NCI-H1092 treated with DMSO at 0.1 percent for 48 hours (cell line): ENCODE results near the gene TRPC4AP.
"Not testable (repeated sequence)": the region's sequence is repeated elsewhere in the genome, so short reads cannot be mapped to it uniquely, and the experiment has no call there.

Experiments used
- DNase-seq: peaks from one replicate; lab custom pipeline; 2025; lab: John Stamatoyannopoulos, UW

Gene TRPC4AP

DNA sequence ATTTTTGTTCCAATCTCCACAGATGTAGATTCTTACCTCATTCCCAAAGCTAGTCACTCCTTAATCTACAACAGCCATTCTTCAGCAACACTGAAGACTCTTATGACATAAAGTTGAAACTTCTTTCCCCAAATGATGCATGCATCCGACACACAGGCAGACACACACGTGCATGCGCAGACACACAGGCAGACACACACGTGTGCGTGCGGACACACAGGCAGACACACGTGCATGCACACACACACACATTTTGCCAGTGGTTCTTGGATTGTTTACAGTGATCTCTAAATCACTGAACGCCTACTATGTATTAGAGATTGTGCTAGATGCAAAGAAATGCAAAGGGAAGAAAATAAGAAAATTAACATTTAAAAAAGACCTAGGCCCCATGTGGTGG lies 9.0 kb upstream of the TRPC4AP start:
- DNase-seq = no peak

DNA sequence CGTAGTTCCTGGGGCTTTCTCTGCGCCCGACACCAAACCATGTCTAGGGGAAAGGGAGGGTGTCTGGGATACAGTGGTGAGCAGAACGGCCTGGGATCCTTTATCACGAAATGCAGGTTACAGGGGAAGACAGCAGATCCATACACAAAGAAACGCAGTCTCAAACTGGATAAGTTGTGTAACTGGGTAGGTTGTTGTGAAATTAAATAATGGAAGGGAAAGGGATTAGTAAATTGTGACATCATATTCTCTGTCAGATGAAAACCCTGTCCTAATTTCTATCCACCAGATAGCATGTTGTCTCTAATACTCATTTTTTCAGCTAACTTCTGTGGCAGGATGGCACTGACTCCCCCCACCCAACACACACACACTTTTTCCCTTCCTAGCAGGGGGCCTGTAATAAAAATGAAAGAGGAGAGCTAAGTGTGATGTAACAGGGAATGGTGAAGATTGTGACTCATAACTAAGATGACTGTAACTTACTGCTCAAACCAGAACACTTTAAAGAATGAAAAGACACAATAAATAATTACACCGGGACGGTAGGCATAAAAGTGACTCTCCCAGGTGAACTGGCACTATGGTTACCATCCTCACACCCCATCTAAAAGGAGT lies 769 bp upstream of the TRPC4AP start:
- no peak for DNase-seq

DNA sequence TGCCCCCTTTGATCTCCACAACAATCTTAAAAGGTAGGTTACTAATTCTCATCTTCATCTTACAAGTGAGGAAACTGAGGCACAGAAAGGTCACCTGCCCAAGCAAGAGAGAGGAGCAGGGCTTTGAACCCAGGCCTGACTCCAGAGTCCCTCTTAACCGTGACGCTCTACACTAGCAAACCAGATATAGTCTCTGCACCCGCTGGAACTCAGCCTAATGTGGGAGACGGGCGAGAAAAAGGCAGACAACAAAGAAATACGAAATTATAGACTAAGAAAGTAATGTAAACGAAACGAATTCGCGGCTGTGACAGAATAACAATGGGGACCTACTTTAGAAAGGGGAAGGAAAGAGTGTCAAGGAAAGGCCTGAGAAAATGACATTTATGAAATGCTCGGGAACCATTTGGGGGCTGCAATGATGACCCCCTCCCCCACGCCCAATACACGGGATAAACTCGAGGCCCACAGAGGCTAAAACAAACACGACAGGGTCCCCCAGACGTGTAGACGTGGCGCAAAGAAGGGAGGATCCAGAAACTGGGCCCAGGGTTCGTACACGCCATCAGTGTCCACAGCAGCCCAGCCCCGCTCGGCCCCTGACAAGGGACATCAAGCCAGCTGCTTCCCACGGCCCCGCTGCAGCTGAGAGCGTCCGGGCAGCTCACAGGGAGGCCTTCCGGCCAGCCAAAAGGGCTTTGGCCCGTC lies 637 bp downstream of the TRPC4AP start:
- DNase-seq = peak; percentile 25

DNA sequence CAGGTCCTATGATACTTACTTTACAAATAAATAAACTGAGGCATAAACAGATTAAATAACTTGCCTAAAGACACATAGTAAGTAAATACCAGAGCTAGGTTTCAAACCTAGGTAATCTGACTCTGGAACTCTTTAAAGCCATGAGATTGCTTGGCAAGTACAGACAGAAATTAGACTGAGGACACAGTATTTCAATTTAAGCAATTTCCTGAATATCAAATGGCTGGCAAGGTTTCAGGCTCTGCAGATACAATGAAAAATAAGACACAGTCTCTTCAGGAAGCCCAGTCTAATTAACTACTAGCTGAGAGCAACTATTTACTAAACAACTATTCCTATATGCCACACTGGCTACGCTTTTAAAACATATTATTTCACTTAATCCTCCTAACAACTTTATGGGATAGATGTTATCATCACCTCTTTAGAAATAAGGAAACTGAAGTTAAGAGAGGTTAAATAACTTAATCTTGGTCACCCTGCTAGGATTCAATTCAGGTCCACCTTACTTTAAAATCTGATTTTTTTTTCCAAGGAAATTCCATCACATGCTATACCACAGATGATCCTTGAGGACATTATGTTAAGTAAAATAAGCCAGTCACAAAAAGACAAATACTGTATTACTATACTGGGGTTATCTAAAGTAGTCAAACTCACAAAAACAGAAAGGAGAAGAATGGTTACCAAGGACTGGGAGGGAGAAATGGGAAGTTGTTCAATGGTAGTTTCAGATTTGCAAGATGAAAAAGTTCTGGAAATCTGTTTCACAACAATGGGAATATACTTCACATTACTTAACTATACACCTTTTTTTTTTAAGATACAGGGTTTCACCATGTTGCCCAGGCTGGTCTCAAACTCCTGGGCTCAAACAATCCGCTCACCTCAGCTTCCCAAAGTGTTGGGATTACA lies 4.1 kb downstream of the TRPC4AP start:
- DNase-seq = no peak

DNA sequence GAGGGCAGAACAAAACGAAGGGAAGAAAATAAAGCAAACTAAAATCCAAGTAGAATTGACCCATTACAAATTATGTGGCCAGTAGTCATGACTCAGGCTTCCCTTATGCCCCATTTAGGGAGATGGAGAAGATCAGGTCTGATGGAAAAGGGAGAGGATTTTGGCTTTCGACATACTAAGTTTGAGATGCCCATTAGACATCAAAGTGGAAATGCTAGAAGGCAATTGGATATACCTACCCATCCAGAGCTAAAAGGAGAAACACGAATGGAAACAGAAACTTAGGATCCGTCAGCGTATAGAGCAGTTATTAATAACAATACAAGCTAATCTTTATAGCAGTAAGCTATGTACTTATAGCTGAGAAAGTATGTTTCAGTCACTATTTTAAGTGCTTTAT lies 4.8 kb downstream of the TRPC4AP start:
- DNase-seq = no peak

DNA sequence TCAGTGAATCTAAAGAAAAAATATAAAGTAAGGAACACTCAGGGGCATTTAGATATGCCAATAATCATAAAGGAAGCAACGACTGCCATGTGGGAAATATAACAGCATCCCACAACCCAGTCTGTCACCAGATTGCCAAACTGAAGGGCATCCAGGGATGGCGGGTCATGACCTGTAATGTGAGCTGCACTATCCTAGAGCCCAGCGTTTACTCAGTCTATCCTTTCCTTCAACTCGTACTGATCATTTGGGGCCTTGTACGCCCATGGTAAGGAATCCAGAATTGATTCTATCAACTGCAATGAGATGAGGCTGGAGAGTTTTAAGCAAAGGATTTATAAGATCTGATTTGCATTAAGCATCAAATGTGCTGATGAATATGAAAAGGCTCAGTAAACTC lies 5.3 kb downstream of the TRPC4AP start:
- DNase-seq = no peak

DNA sequence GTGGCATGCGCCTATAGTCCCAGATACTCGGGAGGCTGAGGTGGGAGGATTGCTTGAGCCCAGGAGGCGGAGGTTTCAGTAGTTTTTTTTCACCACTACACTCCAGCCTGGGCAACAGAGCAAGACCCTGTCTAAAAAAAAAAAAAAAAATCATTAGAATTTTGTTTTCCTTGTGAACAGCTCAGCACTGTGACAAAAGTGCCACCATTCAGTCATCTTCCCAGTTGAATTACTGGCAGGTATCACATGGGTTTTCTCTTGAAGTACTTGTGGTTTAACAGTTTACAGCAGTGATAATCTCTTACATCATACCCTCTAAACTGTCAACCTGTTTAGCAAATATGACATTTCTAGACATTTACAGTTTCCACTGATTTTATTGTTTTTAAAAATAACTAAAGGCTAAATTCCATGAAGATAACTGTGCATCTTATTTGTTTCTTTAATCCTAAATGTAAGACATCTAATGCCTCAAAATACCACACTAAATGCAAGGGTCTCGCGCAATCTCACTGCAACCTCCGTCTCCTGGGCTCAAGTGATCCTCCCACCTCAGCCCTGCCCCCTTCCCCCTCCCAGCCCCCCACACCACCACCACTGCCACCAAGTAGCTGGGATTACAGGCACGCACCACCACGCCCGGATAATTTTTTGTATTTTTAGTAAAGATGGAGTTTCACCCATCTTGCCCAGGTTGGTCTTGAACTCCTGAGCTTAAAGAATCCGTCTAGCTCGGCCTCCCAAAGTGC lies 7.0 kb downstream of the TRPC4AP start:
- DNase-seq = no peak

DNA sequence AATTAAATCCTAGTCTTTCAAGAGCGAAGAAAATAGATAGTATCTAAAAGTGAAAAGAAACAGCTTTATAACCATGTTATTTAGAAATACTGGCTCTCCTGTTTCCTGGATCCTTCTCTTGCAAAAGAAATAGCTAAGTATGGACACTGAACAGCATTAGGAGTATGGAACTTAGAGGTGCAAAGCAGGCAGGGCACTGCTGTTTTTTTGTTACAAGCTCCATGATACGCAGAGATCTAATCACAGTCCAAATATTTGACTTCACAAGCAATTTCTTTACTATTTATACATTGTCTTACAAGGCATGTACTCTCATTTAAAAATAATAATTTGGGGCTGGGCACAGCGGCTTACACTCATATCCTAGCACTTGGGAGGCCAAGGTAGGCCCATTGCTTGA lies 7.6 kb downstream of the TRPC4AP start:
- no peak for DNase-seq

DNA sequence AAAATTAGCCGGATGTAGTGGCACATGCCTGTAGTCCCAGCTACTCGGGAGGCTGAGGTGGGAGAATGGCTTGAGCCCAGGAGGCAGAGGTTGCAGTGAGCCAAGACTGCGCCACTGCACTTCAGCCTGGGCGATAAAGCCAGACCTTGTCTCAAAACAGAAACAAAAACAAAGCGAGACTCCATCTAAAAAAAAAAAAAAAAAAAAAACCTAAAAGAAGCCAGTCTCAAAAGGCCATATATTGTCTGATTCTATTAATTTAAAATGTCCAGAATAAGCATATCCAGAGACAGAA lies 12.3 kb downstream of the TRPC4AP start:
- not testable (repeated sequence) for DNase-seq

DNA sequence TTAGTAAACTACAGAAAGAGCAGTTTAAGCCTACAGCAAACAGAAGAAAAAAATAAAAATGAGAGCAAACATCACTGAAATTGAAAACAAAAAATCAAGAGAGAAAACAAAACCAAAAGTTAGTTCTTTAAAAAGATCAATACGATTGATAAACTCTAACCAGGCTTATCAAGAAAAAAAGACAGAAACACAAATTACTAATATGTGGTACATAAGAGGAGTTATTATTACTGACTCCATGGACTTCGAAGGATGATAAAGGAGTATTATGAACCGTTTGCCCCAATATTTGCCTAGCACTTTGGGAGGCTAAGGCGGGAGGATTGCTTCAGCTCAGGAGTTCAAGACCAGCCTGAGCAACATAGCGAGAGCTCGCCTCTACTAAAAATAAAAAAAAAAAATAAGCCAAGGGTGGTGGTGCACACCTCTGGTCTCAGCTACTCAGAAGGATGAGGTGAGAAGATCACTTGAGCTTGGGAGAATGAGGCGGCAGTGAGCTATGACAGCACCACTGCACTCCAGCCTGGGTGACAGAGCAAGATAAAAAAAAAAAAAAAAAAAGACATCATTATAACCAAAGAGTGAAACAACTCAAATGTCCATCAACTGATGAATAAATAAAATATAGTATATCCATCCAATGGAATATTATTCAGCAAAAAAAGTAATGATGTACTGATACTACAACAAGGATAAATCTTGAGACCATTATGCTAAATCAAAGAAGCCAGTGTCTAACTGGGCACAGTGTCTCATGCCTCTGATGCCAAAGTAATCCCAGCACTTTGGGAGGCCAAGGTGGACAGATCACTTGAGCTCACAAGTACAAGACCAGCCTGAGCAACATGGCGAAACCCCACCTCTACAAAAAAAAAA lies 12.9 kb downstream of the TRPC4AP start:
- no peak for DNase-seq

DNA sequence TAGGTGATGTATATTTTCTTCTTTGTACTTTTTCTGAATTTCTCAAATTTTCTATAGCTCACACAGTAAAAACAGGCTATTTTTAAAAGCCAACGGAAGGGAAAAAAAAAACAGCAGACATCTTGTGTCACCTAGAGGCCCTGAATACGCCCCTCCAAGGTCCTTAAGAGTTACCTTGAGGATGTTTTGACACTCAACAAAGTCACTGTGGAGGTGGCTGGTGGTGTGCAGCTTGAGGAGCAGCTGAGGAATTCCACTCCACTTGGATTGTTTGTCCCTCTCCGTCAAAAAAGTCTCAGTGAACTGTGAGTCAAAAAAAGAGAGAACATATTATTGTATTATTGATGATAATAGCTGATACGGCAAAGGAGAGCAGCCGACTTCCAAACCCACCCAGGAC lies 14.7 kb downstream of the TRPC4AP start:
- DNase-seq = no peak

DNA sequence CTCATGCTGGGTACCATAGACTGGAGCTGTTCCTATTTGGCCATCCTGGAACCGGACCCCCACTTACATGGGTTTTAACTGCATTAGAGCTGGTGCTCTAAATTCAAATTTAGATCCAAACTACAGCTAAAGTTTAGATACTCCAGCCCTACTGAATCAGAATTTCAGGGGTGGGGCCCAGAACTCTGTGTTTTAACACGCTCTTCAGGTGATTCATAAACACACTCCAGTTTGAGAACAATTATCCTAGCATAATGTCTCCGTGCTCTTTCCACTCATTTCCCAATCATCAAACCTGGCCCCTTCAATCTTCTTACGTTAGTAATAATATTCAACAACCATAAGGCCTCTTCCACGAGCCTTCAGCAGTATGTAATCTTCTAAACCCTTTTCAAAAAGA lies 15.3 kb downstream of the TRPC4AP start:
- DNase-seq = no peak

DNA sequence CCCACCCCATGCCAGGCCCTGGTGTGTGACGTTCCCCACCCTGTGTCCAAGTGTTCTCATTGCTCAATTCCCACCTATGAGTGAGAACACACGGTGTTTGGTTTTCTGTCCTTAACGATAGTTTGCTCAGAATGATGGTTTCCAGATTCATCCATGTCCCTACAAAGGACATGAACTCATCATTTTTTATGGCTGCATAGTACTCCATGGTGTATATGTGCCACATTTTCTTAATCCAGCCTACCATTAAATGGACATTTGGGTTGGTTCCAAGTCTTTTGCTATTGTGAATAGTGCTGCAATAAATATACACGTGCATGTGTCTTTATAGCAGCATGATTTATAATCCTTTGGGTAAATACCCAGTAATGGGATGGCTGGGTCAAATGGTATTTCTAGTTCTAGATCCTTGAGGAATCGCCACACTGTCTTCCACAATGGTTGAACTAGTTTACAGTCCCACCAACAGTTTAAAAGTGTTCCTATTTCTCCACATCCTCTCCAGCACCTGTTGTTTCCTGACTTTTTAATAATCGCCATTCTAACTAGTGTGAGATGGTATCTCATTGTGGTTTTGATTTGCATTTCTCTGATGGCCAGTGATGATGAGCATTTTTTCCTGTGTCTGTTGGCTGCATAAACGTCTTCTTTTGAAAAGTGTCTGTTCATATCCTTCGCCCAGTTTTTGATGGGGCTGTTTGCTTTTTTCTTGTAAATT lies 21.0 kb downstream of the TRPC4AP start:
- not testable (repeated sequence) for DNase-seq

DNA sequence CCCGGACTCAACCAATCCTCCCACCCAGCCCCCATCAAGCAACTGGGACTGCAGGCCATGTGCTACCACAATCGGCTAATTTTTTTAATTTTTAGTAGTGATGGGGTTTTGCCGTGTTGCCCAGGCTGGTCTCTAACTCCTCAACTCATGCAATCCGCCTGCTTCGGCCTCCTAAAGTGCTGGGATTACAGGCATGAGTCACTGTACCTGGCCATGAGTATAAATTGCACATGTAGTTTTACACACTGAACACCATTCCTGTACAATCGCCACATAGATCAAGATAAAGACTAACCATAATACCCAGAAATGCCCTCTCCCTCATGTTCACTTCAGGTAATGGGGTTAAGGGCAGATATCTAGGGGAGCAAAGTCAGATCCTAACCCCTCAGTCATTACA lies 26.4 kb downstream of the TRPC4AP start:
- DNase-seq = no peak

DNA sequence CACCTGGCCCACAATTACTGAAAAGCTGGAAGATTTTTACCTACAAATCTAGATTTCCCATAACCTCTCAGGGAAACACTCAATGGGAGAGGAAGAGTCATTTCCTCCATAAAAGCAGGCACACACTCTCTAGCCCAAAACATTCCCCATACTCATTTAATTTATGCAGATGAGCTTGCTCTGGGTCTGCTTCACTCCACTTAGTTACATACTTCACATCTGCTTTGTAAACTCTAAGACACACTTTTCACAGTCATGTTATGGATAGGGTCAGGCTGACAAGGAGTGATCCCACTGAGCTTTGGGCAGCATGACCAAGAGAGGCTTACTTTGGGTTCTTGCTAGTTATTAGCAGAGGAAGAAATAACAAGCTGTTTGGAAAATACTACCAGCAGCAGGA lies 27.4 kb downstream of the TRPC4AP start:
- DNase-seq = no peak

DNA sequence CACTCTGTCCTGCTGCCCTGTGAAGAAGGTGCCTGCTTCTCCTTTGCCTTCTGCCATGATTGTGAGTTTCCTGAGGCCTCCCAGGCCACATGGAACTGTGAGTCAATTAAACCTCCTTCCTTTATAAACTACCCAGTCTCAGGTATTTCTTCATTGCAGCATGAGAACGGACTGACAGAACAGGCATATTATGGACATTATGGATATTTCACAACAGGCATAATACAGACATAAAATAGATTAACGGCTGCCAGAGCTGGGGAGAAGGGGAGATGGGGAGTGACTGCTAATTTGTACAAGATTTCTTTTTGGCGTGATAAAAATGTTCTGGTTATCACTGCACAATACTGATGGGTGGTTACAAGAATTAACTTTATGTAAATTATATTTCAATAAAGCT lies 29.4 kb downstream of the TRPC4AP start:
- no peak for DNase-seq

DNA sequence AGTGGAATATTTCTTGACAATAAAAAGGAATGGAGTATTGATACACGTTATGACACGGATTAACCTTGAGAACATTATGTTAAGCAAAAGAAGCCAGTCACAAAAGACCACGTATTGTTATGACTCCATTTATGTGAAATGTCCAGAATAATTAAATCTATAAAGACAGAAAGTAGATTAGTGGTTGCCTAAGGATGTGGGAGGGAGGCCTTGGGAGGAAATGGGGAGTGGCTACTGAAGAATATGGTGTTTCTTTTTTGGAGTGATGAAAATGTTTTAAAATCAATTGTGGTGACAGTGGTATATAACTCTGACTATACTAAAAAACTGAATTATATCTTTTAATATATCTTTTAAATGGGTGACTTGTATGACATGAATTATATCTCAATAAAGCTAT lies 30.1 kb downstream of the TRPC4AP start:
- DNase-seq = no peak

DNA sequence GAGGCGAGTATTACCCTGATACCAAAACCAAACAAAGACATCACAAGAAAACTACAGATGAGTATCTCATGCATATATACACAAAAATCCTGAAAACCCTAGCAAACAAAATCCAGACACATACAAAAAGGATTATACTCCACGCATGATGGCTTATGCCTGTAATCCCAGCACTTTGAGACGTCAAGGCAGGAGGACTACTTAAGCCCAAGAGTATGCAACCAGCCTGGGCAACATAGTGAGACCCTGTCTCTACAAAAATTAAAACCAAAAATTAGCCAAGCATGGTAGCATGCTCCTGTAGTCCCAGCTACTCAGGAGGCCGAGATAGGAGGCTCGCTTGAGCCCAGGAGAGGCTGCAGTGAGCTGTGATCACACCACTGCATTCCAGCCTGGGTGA lies 32.4 kb downstream of the TRPC4AP start:
- no peak for DNase-seq

DNA sequence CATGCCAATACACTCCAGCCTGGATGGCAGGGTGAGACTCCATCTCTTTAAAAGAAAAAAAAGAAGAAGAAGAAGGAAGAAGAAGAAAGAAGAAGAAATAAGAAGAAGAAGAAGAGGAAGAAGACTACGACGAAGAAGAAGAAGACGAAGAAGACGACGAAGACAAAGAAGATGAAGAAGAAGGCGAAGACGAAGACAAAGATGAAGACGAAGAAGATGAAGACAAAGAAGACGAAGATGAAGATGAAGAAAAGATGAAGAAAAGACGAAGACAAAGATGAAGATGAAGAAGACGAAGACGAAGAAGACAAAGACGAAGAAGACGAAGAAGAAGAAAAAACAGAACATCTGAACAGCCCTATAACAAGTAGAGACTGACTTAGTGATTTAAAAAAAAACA lies 33.0 kb downstream of the TRPC4AP start:
- no peak for DNase-seq

DNA sequence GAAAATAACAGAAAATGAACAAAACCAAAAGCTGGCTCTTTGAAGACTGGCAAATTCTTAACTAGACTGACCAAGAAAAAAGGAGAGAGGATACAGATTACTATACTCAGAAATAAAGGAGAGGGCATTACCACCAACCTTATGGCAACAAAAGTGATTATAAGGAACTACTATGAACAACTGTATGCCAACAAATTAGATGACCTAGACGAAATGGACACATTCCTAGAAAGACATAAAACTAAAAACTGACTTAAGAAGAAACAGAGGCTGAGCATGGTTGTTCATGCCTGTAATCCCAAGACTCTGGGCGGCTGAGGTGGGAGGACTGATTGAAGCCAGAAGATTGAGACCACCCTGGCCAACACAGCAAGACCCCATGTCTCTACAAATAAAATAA lies 33.5 kb downstream of the TRPC4AP start:
- no peak for DNase-seq
